ENCODE data around the gene STRN. TPM values are rescaled to one million over a fixed set of nuclear protein-coding genes. Genes with fewer than 3 reads are reported as not detected.

Gene STRN
- total and polyA plus RNA-seq, 2 experiments from 2014 or later = 6.5 to 12.1 TPM

- in situ Hi-C loops (cut with MboI) = no loop called here
- H3K9ac ChIP-seq = no peak overlapping the region
These were observed 53.6 kb downstream of the STRN start for GRCh38 chr2:36912695-36913094.

GRCh38 chr2:36911012-36911411 is 55.3 kb downstream of the STRN start:
- no peak for TF ChIP-seq EZH2 (IDR thresholded peaks at IDR 0.05; ENCODE audit: insufficient read depth, poor library complexity, severe bottlenecking)
- no peak for TF ChIP-seq EZH2phosphoT487 (IDR thresholded peaks at IDR 0.05; ENCODE audit: insufficient read depth, low read depth)
- H3K36me3 ChIP-seq (ENCODE audit: low read depth) = no peaks in the 10 kb centered on the region; the same call in 1 of the 2 replicates
- no peak for DNase-seq
- no peaks in the 10 kb centered on the region for H3K9me3 ChIP-seq (ENCODE audit: low read depth)
- no peaks in the 10 kb centered on the region for H3K9me2 ChIP-seq (ENCODE audit: insufficient read depth)
- peaks cover 10% of the 10 kb centered on the region for H3K4me1 ChIP-seq (ENCODE audit: insufficient read depth)
- no peak overlapping the region for H3K9ac ChIP-seq
- no peak overlapping the region for H3K4me2 ChIP-seq (ENCODE audit: unreplicated experiment)
- no peak overlapping the region for H3K4me3 ChIP-seq
- H3K27ac ChIP-seq = no peak overlapping the region
- no peak overlapping the region for H2AFZ ChIP-seq
- peaks cover 18% of the 10 kb centered on the region; the same call in 1 of the 2 replicates for H3K79me2 ChIP-seq (ENCODE audit: insufficient read depth)
- in situ Hi-C loops (cut with MboI) = no loop called here
- no peaks in the 10 kb centered on the region for H4K20me1 ChIP-seq (ENCODE audit: insufficient read depth)
- H3F3A ChIP-seq (ENCODE audit: insufficient read depth) = no peaks in the 10 kb centered on the region
- H3K27me3 ChIP-seq (replicated peaks; ENCODE audit: insufficient read depth) = no peaks in the 10 kb centered on the region

More at GRCh38 chr2:36912695-36913094, 53.6 kb downstream of the STRN start:
- Histone ChIP-seq H3K4me1 (ENCODE audit: insufficient read depth) (peaks cover 10% of the 10 kb centered on the region), H3K27me3 (replicated peaks; ENCODE audit: insufficient read depth) (no peaks in the 10 kb centered on the region), H3K79me2 (ENCODE audit: insufficient read depth) (peaks cover 33% of the 10 kb centered on the region; the same call in 1 of the 2 replicates), H2AFZ (no peak overlapping the region), H3F3A (ENCODE audit: insufficient read depth) (no peaks in the 10 kb centered on the region), H3K9me2 (ENCODE audit: insufficient read depth) (no peaks in the 10 kb centered on the region), H3K9me3 (ENCODE audit: low read depth) (no peaks in the 10 kb centered on the region), H3K36me3 (ENCODE audit: low read depth) (no peaks in the 10 kb centered on the region; the same call in 1 of the 2 replicates), H3K4me2 (ENCODE audit: unreplicated experiment) (no peak overlapping the region), H4K20me1 (ENCODE audit: insufficient read depth) (no peaks in the 10 kb centered on the region), H3K27ac (no peak overlapping the region), H3K4me3 (no peak overlapping the region)
- TF ChIP-seq EZH2phosphoT487 (IDR thresholded peaks at IDR 0.05; ENCODE audit: insufficient read depth, low read depth) = no peak
- TF ChIP-seq EZH2 (IDR thresholded peaks at IDR 0.05; ENCODE audit: insufficient read depth, poor library complexity, severe bottlenecking) = no peak
- peak; percentile 51 for DNase-seq

GRCh38 chr2:36906277-36906676 is 60.1 kb downstream of the STRN start:
- H2AFZ ChIP-seq = no peak overlapping the region
- no peaks in the 10 kb centered on the region for H3K36me3 ChIP-seq (ENCODE audit: low read depth)
- H3K9me2 ChIP-seq (ENCODE audit: insufficient read depth) = no peaks in the 10 kb centered on the region
- H3K4me2 ChIP-seq (ENCODE audit: unreplicated experiment) = no peak overlapping the region
- no peak overlapping the region for H3K4me3 ChIP-seq
- in situ Hi-C loops (cut with MboI) = no loop called here
- no peaks in the 10 kb centered on the region for H3F3A ChIP-seq (ENCODE audit: insufficient read depth)
- no peak for TF ChIP-seq EZH2phosphoT487 (IDR thresholded peaks at IDR 0.05; ENCODE audit: insufficient read depth, low read depth)
- DNase-seq = no peak
- no peak overlapping the region for H3K9ac ChIP-seq
- no peaks in the 10 kb centered on the region for H3K4me1 ChIP-seq (ENCODE audit: insufficient read depth)
- no peaks in the 10 kb centered on the region for H4K20me1 ChIP-seq (ENCODE audit: insufficient read depth)
- H3K27me3 ChIP-seq (replicated peaks; ENCODE audit: insufficient read depth) = no peaks in the 10 kb centered on the region
- H3K9me3 ChIP-seq (ENCODE audit: low read depth) = no peaks in the 10 kb centered on the region
- H3K27ac ChIP-seq = no peak overlapping the region
- WGBS, 2 experiments (ENCODE audit: low coverage in 1 of 2, low lambda C conversion rate in 2 of 2, missing lambda C conversion rate in 2 of 2) = 94 to 98% methylated on average over 4 of the region's 4 CpGs
- H3K79me2 ChIP-seq (ENCODE audit: insufficient read depth) = peaks cover 8% of the 10 kb centered on the region; the same call in 1 of the 2 replicates

GRCh38 chr2:36904636-36905035 is 61.7 kb downstream of the STRN start:
- H3F3A ChIP-seq (ENCODE audit: insufficient read depth) = no peaks in the 10 kb centered on the region
- WGBS, 2 experiments (ENCODE audit: low coverage in 1 of 2, low lambda C conversion rate in 2 of 2, missing lambda C conversion rate in 2 of 2) = 94 to 95% methylated on average over 6 of the region's 6 CpGs
- H3K4me3 ChIP-seq = no peak overlapping the region
- H3K9ac ChIP-seq = no peak overlapping the region
- H3K36me3 ChIP-seq (ENCODE audit: low read depth) = no peaks in the 10 kb centered on the region
- H4K20me1 ChIP-seq (ENCODE audit: insufficient read depth) = no peaks in the 10 kb centered on the region
- TF ChIP-seq EZH2phosphoT487 (IDR thresholded peaks at IDR 0.05; ENCODE audit: insufficient read depth, low read depth) (no peak), EZH2 (IDR thresholded peaks at IDR 0.05; ENCODE audit: insufficient read depth, poor library complexity, severe bottlenecking) (no peak)
- in situ Hi-C loops (cut with MboI) = no loop called here
- H2AFZ ChIP-seq = no peak overlapping the region
- H3K9me3 ChIP-seq (ENCODE audit: low read depth) = no peaks in the 10 kb centered on the region
- H3K79me2 ChIP-seq (ENCODE audit: insufficient read depth) = 0 out of 2 replicates have a peak, but pooled peaks cover 8% of the 10 kb centered on the region
- no peak overlapping the region for H3K4me2 ChIP-seq (ENCODE audit: unreplicated experiment)
- H3K27me3 ChIP-seq (replicated peaks; ENCODE audit: insufficient read depth) = no peaks in the 10 kb centered on the region
- no peaks in the 10 kb centered on the region for H3K9me2 ChIP-seq (ENCODE audit: insufficient read depth)
- no peak for DNase-seq
- H3K4me1 ChIP-seq (ENCODE audit: insufficient read depth) = no peaks in the 10 kb centered on the region
- H3K27ac ChIP-seq = no peak overlapping the region
